K562 (cell line): ENCODE results near the gene CTIF. TPM values are rescaled to one million over a fixed set of nuclear protein-coding genes. Genes with fewer than 3 reads are reported as not detected.

Experiments used
- ATAC-seq: fragments of 200-7000 bp; cut with Tn5 transposase; 3 replicates; pipeline ENCODE4 v1.9.1; 2020; ENCODE audit warnings: moderate library complexity
- BruUV-seq: library from RNA; stranded (reverse); fragments of 400-500 nt; replicated peaks from 2 replicates; lab custom pipeline; 2021; lab: Mats Ljungman, UMichigan
- CTCF ChIA-PET: fragments of 300-600 bp; formaldehyde crosslinking; extraction: SDS; loops from one replicate; lab custom pipeline; 2021; ENCODE audit warnings: low intra/inter-chr PET ratio; lab: Yijun Ruan, JAX
- POLR2A ChIA-PET: fragments of 300-600, 350-650 bp; sonication (Branson Sonifier 250); formaldehyde crosslinking; extraction: SDS; loops from one replicate; lab custom pipeline; 2021; ENCODE audit warnings: antibody characterized with exemption, inconsistent platforms; lab: Yijun Ruan, JAX
- DNase-seq, 4 experiments: peaks; one replicate each; pipeline versions ENCODE4 v3.0.0 to v3.0.0-alpha.2; 2011 to 2018; ENCODE audit warnings: low spot score in 3 of 4, mixed read lengths in 3 of 4; ENCODE audit errors: extremely low read depth in 1 of 4
- FAIRE-seq: peaks from 2 replicates; lab custom pipeline; 2011; peaks lifted over from hg19 to GRCh38; lab: Jason Lieb, UNC
- H2AFZ ChIP-seq: 2 replicates; pipeline ENCODE4 v1.6.0; 2011; ENCODE audit warnings: low read depth, low read length, control low read depth, inconsistent platforms
- H3K27ac ChIP-seq: fragments of 200-600 bp; 3 replicates; pipeline ENCODE4 v1.8.0; 2011; ENCODE audit warnings: low read depth, mild to moderate bottlenecking, control low read depth, inconsistent platforms, low read length, moderate library complexity, mixed read lengths; ENCODE audit errors: extremely low read depth
- H3K27me3 ChIP-seq, 2 experiments: fragments of 300-600 bp in 1 of 2; 2 replicates in 1 of 2; 3 replicates in 1 of 2; pipeline versions ENCODE4 v1.6.0 to v1.8.0; 2011; ENCODE audit warnings: inconsistent platforms in 2 of 2, low read length in 2 of 2, mild to moderate bottlenecking in 1 of 2, mixed read lengths in 1 of 2, moderate library complexity in 1 of 2; ENCODE audit not compliant: control insufficient read depth in 2 of 2, insufficient read depth in 2 of 2
- H3K36me3 ChIP-seq: fragments of 300-600 bp; 3 replicates; pipeline ENCODE4 v1.8.0; 2011; ENCODE audit warnings: mild to moderate bottlenecking, low read length, inconsistent platforms; ENCODE audit not compliant: control insufficient read depth, insufficient read depth
- H3K4me1 ChIP-seq, 2 experiments: fragments of 200-600 bp in 1 of 2; replicated peaks in 1 of 2; 2 replicates in 1 of 2; 3 replicates in 1 of 2; pipeline versions ENCODE4 v1.5.1 to v1.8.0; 2011; ENCODE audit warnings: inconsistent platforms in 2 of 2, low read length in 2 of 2, mild to moderate bottlenecking in 1 of 2, mixed read lengths in 1 of 2, moderate library complexity in 1 of 2; ENCODE audit not compliant: control insufficient read depth in 2 of 2, insufficient read depth in 2 of 2
- H3K4me2 ChIP-seq: 2 replicates; pipeline ENCODE4 v1.6.1; 2011; ENCODE audit warnings: low read length, control low read depth, inconsistent platforms, mixed read lengths; ENCODE audit not compliant: insufficient read depth
- H3K4me3 ChIP-seq: fragments of 200-600 bp; sonication (generic), shearing (Covaris generic); 2 replicates; pipeline ENCODE4 v1.5.1; 2016; ENCODE audit warnings: control low read depth, inconsistent platforms
- H3K79me2 ChIP-seq: fragments of 200-600 bp; 3 replicates; pipeline ENCODE4 v1.8.0; 2011; ENCODE audit warnings: low read length, inconsistent platforms; ENCODE audit not compliant: control insufficient read depth, insufficient read depth
- H3K9ac ChIP-seq, 2 experiments: 2 replicates each; pipeline versions ENCODE4 v1.6.0 to v1.6.1; 2011; ENCODE audit warnings: low read depth in 2 of 2, low read length in 2 of 2, control low read depth in 1 of 2, inconsistent platforms in 1 of 2, mild to moderate bottlenecking in 1 of 2, mixed read lengths in 1 of 2; ENCODE audit not compliant: insufficient read depth in 1 of 2
- H3K9me1 ChIP-seq: one replicate; pipeline ENCODE4 v1.6.0; 2011; ENCODE audit warnings: inconsistent platforms, mild to moderate bottlenecking, low read length, moderate library complexity; ENCODE audit not compliant: control insufficient read depth, insufficient read depth
- H3K9me3 ChIP-seq: replicated peaks from 2 replicates; pipeline ENCODE4 v1.5.1; 2011; ENCODE audit warnings: low read depth, low read length, inconsistent platforms; ENCODE audit not compliant: control insufficient read depth, insufficient read depth
- H4K20me1 ChIP-seq: replicated peaks from 2 replicates; pipeline ENCODE4 v1.6.1; 2011; ENCODE audit warnings: low read length, inconsistent platforms, mixed read lengths; ENCODE audit not compliant: control insufficient read depth, insufficient read depth
- HDAC6 ChIP-seq: IDR thresholded peaks from 2 replicates; pipeline ENCODE4 v1.6.1; 2012; ENCODE audit warnings: low read depth, mild to moderate bottlenecking, control low read depth, inconsistent platforms, low read length, moderate library complexity
- HDAC8 ChIP-seq: fragments of 450-650 bp; IDR thresholded peaks from 2 replicates; pipeline ENCODE4 v1.6.1; 2016; ENCODE audit warnings: mild to moderate bottlenecking, missing genetic modification characterization, moderate library complexity, missing compliant biosample characterization
- ZNF764 ChIP-seq: fragments of 250-450 bp; sonication (Bioruptor Pico); IDR thresholded peaks from 2 replicates; pipeline ENCODE4 v1.4.0; 2020; ENCODE audit warnings: low read depth, mild to moderate bottlenecking, moderate library complexity
- ZNF785 ChIP-seq: fragments of 250-450 bp; sonication (Bioruptor Pico); IDR thresholded peaks from 2 replicates; pipeline ENCODE4 v1.4.0; 2020; ENCODE audit warnings: mild to moderate bottlenecking
- WGBS: fragments of 100-300 bp; shearing (Covaris generic); methylation state at CpG from one replicate; pipeline ENCODE4 v1.1.6; 2016; ENCODE audit warnings: low coverage, mixed read lengths; ENCODE audit not compliant: insufficient coverage; ENCODE audit errors: missing lambda C conversion rate; 5-methylcytosine and 5-hydroxymethylcytosine counted together
- in situ Hi-C: fragments of 300-500 bp; cut with MboI; formaldehyde crosslinking; loops from 4 replicates; pipeline ENCODE4 v1.15.0; 2018; ENCODE audit warnings: inconsistent platforms, mixed read lengths
- intact Hi-C: fragments of 100-400 bp; cut with micrococcal nuclease; formaldehyde crosslinking; loops from 2 replicates; pipeline ENCODE4 v1.14.2; 2022
- polyA plus RNA-seq, 8 experiments: library from polyadenylated mRNA; depleted of rRNA in 4 of 8; stranded (reverse) in 5 of 8; unstranded in 3 of 8; fragments of >200 nt; fragmentation: Nextera tagmentation in 2 of 8; fragmentation: Illumina TruSeq in 1 of 8; extraction: Ambion mirVana in 2 of 8; extraction: Trizol in 1 of 8; gene quantifications; 2 replicates each; pipeline versions ENCODE4 v1.2.1 to v1.2.3, GENCODE V29; 2011 to 2014; ENCODE audit warnings: inconsistent platforms in 1 of 8, missing spikeins in 1 of 8
- total RNA-seq, 7 experiments: library from RNA; depleted of rRNA in 6 of 7; stranded (reverse); fragments of >200 nt in 6 of 7; fragmentation: Illumina TruSeq in 2 of 7; extraction: Trizol in 2 of 7; gene quantifications; 2 replicates each; pipeline versions ENCODE4 v1.2.1 to v1.2.3, GENCODE V29; 2011 to 2021; ENCODE audit warnings: low replicate concordance in 1 of 7

Gene CTIF
- total and polyA plus RNA-seq, 9 of the 15 experiments (the other 6 are each of a cell fraction or from before 2014, with no cell fraction given) = 0.17 to 11.5 (median 2.2) TPM

DNA sequence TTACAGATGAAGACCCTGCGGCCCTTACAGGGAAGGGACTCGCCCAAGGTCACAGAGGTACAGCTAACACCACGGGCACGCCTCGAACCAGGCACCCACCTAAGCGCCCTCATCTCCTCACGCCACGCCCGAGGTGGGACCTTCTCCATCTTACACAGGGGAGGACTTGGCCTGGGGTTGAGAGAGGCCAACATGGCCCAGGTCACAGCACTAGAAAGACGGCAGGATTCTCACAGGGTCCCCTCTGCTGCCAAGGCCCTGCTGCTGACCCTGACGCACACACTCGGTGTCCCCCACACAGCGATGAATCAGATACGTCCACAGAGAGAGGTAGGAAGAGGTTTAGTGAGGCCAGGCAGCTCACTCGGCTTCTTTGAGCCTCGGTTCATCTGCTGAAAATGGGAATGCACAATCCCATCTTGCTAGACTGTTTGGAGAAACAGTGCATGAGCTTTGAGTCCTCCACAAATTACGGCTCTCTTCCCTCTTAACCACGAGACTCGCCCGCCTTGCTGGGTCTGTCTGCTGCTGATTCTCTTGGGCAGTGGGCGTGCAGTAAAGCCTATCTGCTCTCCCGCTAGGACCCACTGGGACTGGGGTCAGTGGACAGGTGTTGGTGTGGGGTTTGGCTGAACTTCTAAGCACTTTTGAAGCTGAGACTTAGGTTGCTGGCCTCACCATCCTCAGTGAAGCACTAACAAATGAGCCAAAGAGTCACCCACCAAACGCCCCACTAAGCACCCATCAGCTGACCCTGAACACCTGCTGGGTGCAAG, 332.7 kb downstream of the CTIF start:
- Histone ChIP-seq H3K27me3 (no peaks in the 10 kb centered on the region), H3K9me3 (no peaks in the 10 kb centered on the region), H3K79me2 (no peaks in the 10 kb centered on the region), H3K9ac (no peak overlapping the region; a peak in 1 of 4 replicates), H3K27ac (no peak overlapping the region), H3K4me2 (no peak overlapping the region), H4K20me1 (no peaks in the 10 kb centered on the region), H3K36me3 (no peaks in the 10 kb centered on the region), H3K9me1 (no peaks in the 10 kb centered on the region), H3K4me1 (peaks cover 19 to 28% of the 10 kb centered on the region in 2 experiments), H3K4me3 (no peak overlapping the region), H2AFZ (no peak overlapping the region)
- ChIA-PET POLR2A (interaction anchor here (0.6 kb wide), 1 partner anchor 97 kb away, joined by 3 read pairs; no protein-coding TSS in a partner anchor), CTCF (no interaction called here)
- 48% methylated on average over 16 of the region's 23 CpGs for WGBS
- in situ Hi-C loops (no loop called here), intact Hi-C loops (no loop called here)
- no TSS peak for BruUV-seq
- DNase-seq = no peak
- TF ChIP-seq ZNF785 (CRISPR knock-in tag) = no peak
- no peak for TF ChIP-seq HDAC6
- no peak for TF ChIP-seq ZNF764 (CRISPR knock-in tag)
- TF ChIP-seq HDAC8 (tag) = no peak
- ATAC-seq = no peak
- no peak for FAIRE-seq
